ENCODE data around the gene KRT34.

DNA sequence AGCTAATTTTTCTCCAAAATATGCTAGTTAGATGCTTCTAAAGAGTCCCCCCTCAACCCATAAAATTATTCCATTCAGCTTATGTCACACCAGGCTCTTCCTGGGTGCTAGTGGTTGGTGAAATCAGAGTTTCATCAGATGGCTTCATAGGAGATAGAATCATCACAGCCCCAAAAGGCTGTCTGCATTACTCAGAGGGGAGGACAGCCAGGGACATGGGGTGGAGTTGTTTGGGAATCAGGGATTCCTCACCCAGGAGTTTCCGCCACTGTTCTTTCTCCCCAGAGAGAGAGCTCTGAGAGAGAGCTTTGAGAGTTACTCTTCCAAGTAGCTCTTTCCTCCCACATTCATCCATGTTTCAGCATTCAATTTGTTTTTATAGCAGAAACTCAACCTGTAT lies 288 bp upstream of the KRT34 start:
- TF ChIP-seq REST (IDR thresholded peaks at IDR 0.05; ENCODE audit: insufficient read depth in 1 of 2, low read depth in 2 of 2, low read length in 2 of 2) (no peak), TAF1 (IDR thresholded peaks at IDR 0.05; ENCODE audit: borderline replicate concordance, insufficient read depth, low read length) (no peak)
